GM19099 (cell line): ENCODE results near the gene PCLO.

Experiments used
- POLR2A ChIP-seq: IDR thresholded peaks from 3 replicates; pipeline ENCODE4 v1.6.1; 2011; ENCODE audit warnings: low read depth; ENCODE audit not compliant: insufficient read length; ENCODE audit errors: extremely low read depth

PCLO gene

GRCh38 chr7:83150310-83150709 lies 12.4 kb downstream of the PCLO start:
- no peak for TF ChIP-seq POLR2A

- TF ChIP-seq POLR2A, result no peak
Measured at GRCh38 chr7:83149466-83149865, 13.2 kb downstream of the PCLO start.

- TF ChIP-seq POLR2A, result no peak
Measured at GRCh38 chr7:83148776-83149175, 13.9 kb downstream of the PCLO start.

GRCh38 chr7:83143107-83143506 lies 19.6 kb downstream of the PCLO start:
- no peak for TF ChIP-seq POLR2A

- TF ChIP-seq POLR2A, result no peak
Measured at GRCh38 chr7:83142365-83142764, 20.3 kb downstream of the PCLO start.

- TF ChIP-seq POLR2A, result no peak
Measured at GRCh38 chr7:83141927-83142326, 20.8 kb downstream of the PCLO start.

GRCh38 chr7:83130623-83131545 lies 31.8 kb downstream of the PCLO start:
- no peak for TF ChIP-seq POLR2A

GRCh38 chr7:83130191-83130590 lies 32.5 kb downstream of the PCLO start:
- no peak for TF ChIP-seq POLR2A

GRCh38 chr7:83119494-83119893 lies 43.2 kb downstream of the PCLO start:
- no peak for TF ChIP-seq POLR2A

GRCh38 chr7:83119026-83119382 lies 43.7 kb downstream of the PCLO start:
- no peak for TF ChIP-seq POLR2A

GRCh38 chr7:83118347-83119025 lies 44.2 kb downstream of the PCLO start:
- TF ChIP-seq POLR2A, result no peak

GRCh38 chr7:83117466-83117865 lies 45.2 kb downstream of the PCLO start:
- TF ChIP-seq POLR2A, result no peak

- no peak for TF ChIP-seq POLR2A
Measured at GRCh38 chr7:83111391-83111790, 51.3 kb downstream of the PCLO start.

- TF ChIP-seq POLR2A, result no peak
Measured at GRCh38 chr7:83109352-83109751, 53.3 kb downstream of the PCLO start.

GRCh38 chr7:83105948-83106347 lies 56.7 kb downstream of the PCLO start:
- no peak for TF ChIP-seq POLR2A

GRCh38 chr7:83105063-83105462 lies 57.6 kb downstream of the PCLO start:
- no peak for TF ChIP-seq POLR2A

- no peak for TF ChIP-seq POLR2A
Measured at GRCh38 chr7:83101530-83101929, 61.2 kb downstream of the PCLO start.

GRCh38 chr7:83096065-83096580 lies 66.6 kb downstream of the PCLO start:
- no peak for TF ChIP-seq POLR2A
